ENCODE data around the gene ZNF805. TPM values are rescaled to one million over a fixed set of nuclear protein-coding genes. Genes with fewer than 3 reads are reported as not detected.

The ZNF805 gene
- total RNA-seq, 2 experiments from 2014 or later, result 33.1 to 33.7 TPM

GRCh38 chr19:57269515-57270250 is 29.3 kb downstream of the ZNF805 start:
- no peak overlapping the region for H3K4me3 Mint-ChIP-seq
- no peaks in the 10 kb centered on the region for H3K27me3 Mint-ChIP-seq
- Histone ChIP-seq H3K27ac (ENCODE audit: low read depth in 1 of 2, low read length in 2 of 2) (no peak overlapping the region), H3K27me3 (ENCODE audit: control insufficient read depth in 1 of 2, insufficient read depth in 2 of 2, low read length in 2 of 2) (no peaks in the 10 kb centered on the region), H3K36me3 (ENCODE audit: insufficient read depth, low read length) (peaks cover 4% of the 10 kb centered on the region), H3K4me3 (ENCODE audit: low read length) (no peak overlapping the region), H3K9me3 (ENCODE audit: control insufficient read depth in 1 of 2, insufficient read depth in 1 of 2, low read length in 2 of 2) (peaks cover 0 to 6% of the 10 kb centered on the region in 2 experiments), H3K4me1 (ENCODE audit: insufficient read depth, low read length) (no peaks in the 10 kb centered on the region)
- no peaks in the 10 kb centered on the region for H3K4me1 Mint-ChIP-seq (ENCODE audit: low read depth)
- TF ChIP-seq CTCF (IDR thresholded peaks at IDR 0.05), result no peak
- no peak overlapping the region for H3K27ac Mint-ChIP-seq
- DNase-seq, result no peak
- peaks cover 62% of the 10 kb centered on the region for H3K36me3 Mint-ChIP-seq (ENCODE audit: low read depth)
- intact Hi-C loops (cut with DNase I, micrococcal nuclease), result no loop called here
- H3K9me3 Mint-ChIP-seq, result peaks cover 11% of the 10 kb centered on the region
- ATAC-seq (ENCODE audit: poor library complexity), result no peak
- CTCF ChIA-PET, result interaction anchor here (1.0 kb wide), 1 partner anchor 15 kb away, joined by 5 read pairs; no protein-coding TSS in a partner anchor
- POLR2A ChIA-PET, result no interaction called here

- CTCF ChIA-PET, result no interaction called here
- intact Hi-C loops (cut with DNase I, micrococcal nuclease), result no loop called here
- H3K9me3 ChIP-seq (ENCODE audit: control insufficient read depth in 1 of 2, insufficient read depth in 1 of 2, low read length in 2 of 2), result no peaks in the 10 kb centered on the region
- H3K27me3 Mint-ChIP-seq, result no peaks in the 10 kb centered on the region
- no peak for DNase-seq
- H3K4me1 ChIP-seq (ENCODE audit: insufficient read depth, low read length), result no peaks in the 10 kb centered on the region
- H3K27ac Mint-ChIP-seq, result no peak overlapping the region
- peaks cover 5% of the 10 kb centered on the region for H3K9me3 Mint-ChIP-seq
- TF ChIP-seq CTCF (IDR thresholded peaks at IDR 0.05), result no peak
- no peak for ATAC-seq (ENCODE audit: poor library complexity)
- no peaks in the 10 kb centered on the region for H3K27me3 ChIP-seq (ENCODE audit: control insufficient read depth in 1 of 2, insufficient read depth in 2 of 2, low read length in 2 of 2)
- no peak overlapping the region for H3K4me3 Mint-ChIP-seq
- POLR2A ChIA-PET, result no interaction called here
- peaks cover 6% of the 10 kb centered on the region for H3K36me3 ChIP-seq (ENCODE audit: insufficient read depth, low read length)
- H3K36me3 Mint-ChIP-seq (ENCODE audit: low read depth), result peaks cover 61% of the 10 kb centered on the region
- no peak overlapping the region for H3K4me3 ChIP-seq (ENCODE audit: low read length)
- no peaks in the 10 kb centered on the region for H3K4me1 Mint-ChIP-seq (ENCODE audit: low read depth)
- no peak overlapping the region for H3K27ac ChIP-seq (ENCODE audit: low read depth in 1 of 2, low read length in 2 of 2)
These were observed 30.8 kb downstream of the ZNF805 start for GRCh38 chr19:57271280-57271679.

GRCh38 chr19:57273014-57273413 is 32.6 kb downstream of the ZNF805 start:
- ChIA-PET CTCF (no interaction called here), POLR2A (no interaction called here)
- TF ChIP-seq CTCF (IDR thresholded peaks at IDR 0.05), result no peak
- Histone ChIP-seq H3K4me3 (ENCODE audit: low read length) (no peak overlapping the region), H3K27ac (ENCODE audit: low read depth in 1 of 2, low read length in 2 of 2) (no peak overlapping the region), H3K9me3 (ENCODE audit: control insufficient read depth in 1 of 2, insufficient read depth in 1 of 2, low read length in 2 of 2) (no peaks in the 10 kb centered on the region), H3K36me3 (ENCODE audit: insufficient read depth, low read length) (peaks cover 10% of the 10 kb centered on the region), H3K4me1 (ENCODE audit: insufficient read depth, low read length) (no peaks in the 10 kb centered on the region), H3K27me3 (ENCODE audit: control insufficient read depth in 1 of 2, insufficient read depth in 2 of 2, low read length in 2 of 2) (no peaks in the 10 kb centered on the region)
- Mint-ChIP-seq H3K36me3 (ENCODE audit: low read depth) (peaks cover 49% of the 10 kb centered on the region), H3K9me3 (no peaks in the 10 kb centered on the region), H3K27ac (no peak overlapping the region), H3K4me3 (no peak overlapping the region), H3K27me3 (no peaks in the 10 kb centered on the region), H3K4me1 (ENCODE audit: low read depth) (no peaks in the 10 kb centered on the region)
- intact Hi-C loops (cut with DNase I, micrococcal nuclease), result no loop called here
- ATAC-seq (ENCODE audit: poor library complexity), result no peak
- no peak for DNase-seq

All from CD4-positive, alpha-beta T cell (primary cell).